Left renal cortex interstitium (tissue), 4 donors: ENCODE results near the gene DDX23. TPM values are rescaled to one million over a fixed set of nuclear protein-coding genes. Genes with fewer than 3 reads are reported as not detected.

Experiments
- DNase-seq, 4 donors: peaks; one replicate each; pipeline ENCODE4 v3.0.0-alpha.2; 2013; ENCODE audit warnings: low read depth in 4 of 4, low spot score in 2 of 4, missing footprints in 1 of 4
- polyA plus RNA-seq, 4 donors: library from polyadenylated mRNA; unstranded; fragments of 120-200 nt; gene quantifications; one replicate each; pipeline ENCODE4 v1.2.1, GENCODE V29; 2013; ENCODE audit not compliant: insufficient read length in 4 of 4

The DDX23 gene
- polyA plus RNA-seq, 4 donors: 88.3 to 111 (median 109) TPM

DNA sequence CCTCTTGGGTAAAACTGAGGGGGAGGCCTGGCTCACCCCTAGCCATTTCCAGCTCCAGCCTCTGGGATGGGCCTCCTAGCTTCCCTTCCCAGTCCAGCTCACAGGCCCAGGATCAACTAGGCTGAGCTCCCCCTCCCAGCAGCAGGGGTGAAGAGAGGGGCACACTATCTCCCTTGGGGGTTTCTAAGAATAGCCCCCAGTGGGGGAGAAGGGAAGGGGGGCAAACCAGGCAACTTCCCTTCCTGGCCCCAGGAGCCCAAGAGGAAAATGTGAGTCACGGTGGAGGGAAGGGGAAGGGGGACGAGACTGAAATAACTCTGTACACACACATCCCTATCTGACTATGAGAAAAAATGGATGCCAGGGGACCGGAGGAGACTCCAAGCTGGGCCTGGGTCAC is 72.1 kb downstream of the DDX23 start:
- no peak for DNase-seq

Other genes starting within 250 kb of the DDX23 start
- gene KANSL2, start 169.9 kb downstream of the DDX23 start, polyA plus RNA-seq: 10 to 100 TPM; 49.8 to 59.2 (median 53.7) TPM
- gene CCNT1, start 135.5 kb downstream of the DDX23 start, polyA plus RNA-seq: 10 to 100 TPM; 25.3 to 35.6 (median 31.1) TPM
- gene ADCY6, start 63.1 kb downstream of the DDX23 start, polyA plus RNA-seq: 100 to 1,000 TPM in 2 of 4 donors, 10 to 100 TPM in 2; 74.9 to 114 (median 97.7) TPM
- gene CACNB3, start 33.7 kb downstream of the DDX23 start, polyA plus RNA-seq: 10 to 100 TPM; 47.8 to 72.5 (median 58.4) TPM
- gene RND1, start 13.7 kb upstream of the DDX23 start, polyA plus RNA-seq: 1 to 10 TPM; 2.7 to 3.7 (median 3.3) TPM
- gene FKBP11, start 73.3 kb upstream of the DDX23 start, polyA plus RNA-seq: 10 to 100 TPM in 3 of 4 donors, 1 to 10 TPM in 1; 9.0 to 22.6 (median 16.1) TPM
- gene ARF3, start 105.3 kb upstream of the DDX23 start, polyA plus RNA-seq: 100 to 1,000 TPM; 129 to 147 (median 136) TPM
- gene WNT10B, start 119.6 kb upstream of the DDX23 start, polyA plus RNA-seq: under 1 TPM; 0.07 to 0.16 (median 0.08) TPM
- not detected for gene WNT1, start 126.2 kb upstream of the DDX23 start, polyA plus RNA-seq
- gene DDN, start 147.2 kb upstream of the DDX23 start, polyA plus RNA-seq: 10 to 100 TPM; 74.2 to 97.8 (median 84.6) TPM
- 10 to 100 TPM; 70.5 to 89.8 (median 77.6) TPM for gene PRKAG1, start 166.6 kb upstream of the DDX23 start, polyA plus RNA-seq
- 10 to 100 TPM; 31.8 to 65.9 (median 49.3) TPM for gene KMT2D, start 208.6 kb upstream of the DDX23 start, polyA plus RNA-seq
- 1 to 10 TPM; 1.3 to 2.4 (median 1.8) TPM for gene RHEBL1, start 217.8 kb upstream of the DDX23 start, polyA plus RNA-seq
- under 1 TPM; 0.30 to 0.55 (median 0.50) TPM for gene DHH, start 242.6 kb upstream of the DDX23 start, polyA plus RNA-seq